Activated T-helper 9 cell treated with anti-CD3 and anti-CD28 coated beads, Interleukin-2, amount 50 U/mL, for 16 hours (primary cell): ENCODE measurements around the gene MLX.
A peak's percentile ranks its signal among the peaks of the same experiment; 100 is the strongest.

ENCODE experiments used
- DNase-seq: peaks from one replicate; pipeline ENCODE4 v3.0.0-alpha.2; 2020; ENCODE audit warnings: low read depth

Gene MLX

GRCh38 chr17:42566883-42567573 lies at the start of gene MLX:
Gene MLX (plus strand): TSS chr17:42567100. CDS start chr17:42567125, 25 bp downstream.
- DNase-seq, result peak; percentile 90

GRCh38 chr17:42517516-42517915 lies 49.4 kb upstream of the MLX start:
- DNase-seq, result peak; percentile 73

- no peak for DNase-seq
Observed at GRCh38 chr17:42518046-42518754, 48.7 kb upstream of the MLX start.

- no peak for DNase-seq
Observed at GRCh38 chr17:42518755-42519545, 48.0 kb upstream of the MLX start.

GRCh38 chr17:42519546-42520491 lies 47.1 kb upstream of the MLX start:
- no peak for DNase-seq

GRCh38 chr17:42520540-42520951 lies 46.4 kb upstream of the MLX start:
- no peak for DNase-seq

- no peak for DNase-seq
Observed at GRCh38 chr17:42521036-42521435, 45.9 kb upstream of the MLX start.

GRCh38 chr17:42521666-42522262 lies 45.1 kb upstream of the MLX start:
- DNase-seq, result no peak

- no peak for DNase-seq
Observed at GRCh38 chr17:42522263-42522790, 44.6 kb upstream of the MLX start.

GRCh38 chr17:42522798-42523278 lies 44.1 kb upstream of the MLX start:
- DNase-seq, result no peak

- DNase-seq, result no peak
Observed at GRCh38 chr17:42525221-42525620, 41.7 kb upstream of the MLX start.

- no peak for DNase-seq
Observed at GRCh38 chr17:42526031-42526444, 40.9 kb upstream of the MLX start.

- no peak for DNase-seq
Observed at GRCh38 chr17:42527932-42528331, 39.0 kb upstream of the MLX start.

GRCh38 chr17:42529061-42529460 lies 37.8 kb upstream of the MLX start:
- no peak for DNase-seq

- no peak for DNase-seq
Observed at GRCh38 chr17:42530952-42531454, 35.9 kb upstream of the MLX start.

- DNase-seq, result peak; percentile 44
Observed at GRCh38 chr17:42531455-42532354, 35.2 kb upstream of the MLX start.

GRCh38 chr17:42535155-42536047 lies 31.5 kb upstream of the MLX start:
- DNase-seq, result no peak

- DNase-seq, result peak; percentile 76
Observed at GRCh38 chr17:42536048-42536371, 30.9 kb upstream of the MLX start, which contains the start of gene NAGLU. Gene NAGLU (plus strand): TSS chr17:42536241. CDS start chr17:42536273, 32 bp downstream.
